HTERT RPE-1 (cell line): ENCODE data around the gene INS.

Experiments used
- in situ Hi-C: fragments of 300-500 bp; cut with MboI; formaldehyde crosslinking; loops from 4 replicates; pipeline ENCODE4 v1.14.3; 2020; ENCODE audit warnings: low sequenced_read_pairs

The INS gene

DNA sequence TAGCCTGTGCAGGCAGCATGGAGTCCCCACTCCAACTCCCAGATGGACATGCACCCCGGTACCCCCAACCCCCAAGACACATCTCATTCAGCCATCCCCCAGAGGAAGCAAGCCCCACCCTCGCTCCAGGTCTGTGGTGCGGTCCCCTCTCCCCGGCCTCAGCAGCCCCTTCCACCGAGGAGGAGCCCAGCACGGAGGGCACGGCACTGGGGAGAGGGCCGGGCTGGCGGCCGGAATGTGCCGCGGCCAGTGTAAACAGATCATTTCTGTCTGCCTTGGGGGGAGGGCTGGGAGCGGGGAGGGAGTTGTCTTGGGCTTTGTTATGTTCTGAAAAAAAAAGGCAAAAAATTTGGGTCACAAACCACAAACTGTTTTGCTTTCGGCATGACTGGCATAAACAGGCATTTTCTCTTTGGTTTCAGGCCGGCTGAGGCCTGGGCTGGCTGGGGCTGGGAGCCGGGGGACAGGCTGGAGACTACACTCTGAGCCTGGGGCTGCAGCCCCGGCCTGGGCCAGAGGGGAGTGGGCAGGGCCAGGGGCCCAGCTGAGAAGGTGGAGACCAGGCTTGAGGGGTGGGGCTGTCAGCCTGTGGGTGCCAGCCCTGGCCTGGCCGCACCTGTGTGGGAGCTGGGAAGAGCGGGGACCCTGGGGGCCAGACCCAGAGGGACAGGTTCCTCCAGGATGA lies 38.6 kb downstream of the INS start:
- in situ Hi-C loops = no loop called here

DNA sequence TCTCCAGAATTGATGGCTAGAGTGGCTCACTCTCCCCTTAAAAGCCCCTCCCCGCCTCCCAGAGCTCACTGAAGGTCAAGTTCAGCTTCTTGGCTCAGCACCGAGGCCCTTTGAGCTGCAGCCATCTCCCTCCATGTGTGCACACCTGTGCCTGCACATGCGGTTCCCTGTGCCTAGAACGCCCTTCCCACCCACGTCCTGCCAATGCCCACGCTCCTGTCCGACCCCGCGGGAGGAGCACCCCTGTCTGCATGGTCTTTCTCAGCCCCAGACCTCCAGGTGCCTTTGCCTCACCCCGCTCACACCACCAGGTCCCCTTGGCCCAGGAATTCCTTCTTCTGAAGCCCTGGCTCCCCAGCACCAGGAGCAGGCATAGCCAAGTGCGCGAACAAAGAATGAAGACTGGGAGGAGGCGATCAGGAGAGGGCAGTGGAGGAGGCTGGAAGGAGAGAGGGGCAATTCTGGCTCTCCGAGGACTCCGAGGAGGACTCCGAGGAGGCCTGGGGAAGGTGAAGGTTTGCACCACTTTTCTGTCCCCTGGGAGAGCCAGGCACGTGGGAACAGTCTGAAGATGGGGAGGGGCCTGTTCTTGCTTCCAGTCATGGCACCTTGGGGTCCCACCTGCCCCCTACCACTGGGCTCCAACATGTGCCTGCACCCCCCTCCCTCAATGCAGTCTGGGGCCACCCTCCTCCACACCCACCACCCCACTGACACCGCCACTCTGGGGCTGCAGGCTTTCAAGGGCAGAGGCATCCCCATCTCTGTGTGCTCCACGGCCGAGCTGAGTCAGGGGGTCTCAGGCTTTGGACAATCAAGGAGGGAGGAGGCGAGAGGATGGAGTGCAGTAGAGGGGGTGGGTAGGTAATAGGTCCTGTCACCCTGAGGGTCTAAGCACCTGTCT lies 39.5 kb downstream of the INS start:
- in situ Hi-C loops = no loop called here

DNA sequence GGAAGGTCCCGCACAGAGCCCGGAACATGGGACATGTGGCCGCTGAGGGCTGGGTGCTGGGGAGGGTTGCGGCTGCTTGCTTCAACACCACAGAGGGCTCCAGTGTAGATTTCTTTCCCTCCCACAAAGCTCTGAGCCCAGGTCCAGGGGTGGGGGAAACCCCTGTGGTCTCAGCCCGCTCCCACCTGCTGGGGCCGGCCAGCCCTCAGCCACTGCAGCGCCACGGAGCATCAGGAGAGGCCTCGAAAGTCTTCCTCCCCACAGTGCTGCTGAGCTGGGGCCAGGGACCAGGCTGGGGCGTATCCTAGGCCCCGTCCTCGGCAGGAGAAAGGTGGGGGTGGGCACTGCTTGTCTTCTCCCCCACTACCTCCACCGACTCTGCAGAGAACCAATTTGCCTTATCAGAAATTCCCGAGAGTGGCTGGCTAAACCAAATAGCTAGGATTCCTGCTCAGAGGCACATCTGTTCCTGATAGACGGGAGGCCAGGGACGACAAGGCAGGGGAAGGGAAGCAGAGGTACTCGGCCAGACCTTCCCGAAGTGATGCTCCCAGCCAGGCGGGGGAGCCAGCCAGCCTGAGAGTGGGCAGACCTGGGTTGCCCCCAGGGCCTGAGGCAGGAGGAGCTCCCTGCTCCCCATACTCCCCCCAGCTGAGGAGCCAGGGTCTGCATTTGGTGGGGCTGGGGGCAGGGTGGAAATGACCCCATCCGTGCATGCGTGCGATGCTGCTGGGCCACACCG lies 40.5 kb downstream of the INS start:
- in situ Hi-C loops = no loop called here

DNA sequence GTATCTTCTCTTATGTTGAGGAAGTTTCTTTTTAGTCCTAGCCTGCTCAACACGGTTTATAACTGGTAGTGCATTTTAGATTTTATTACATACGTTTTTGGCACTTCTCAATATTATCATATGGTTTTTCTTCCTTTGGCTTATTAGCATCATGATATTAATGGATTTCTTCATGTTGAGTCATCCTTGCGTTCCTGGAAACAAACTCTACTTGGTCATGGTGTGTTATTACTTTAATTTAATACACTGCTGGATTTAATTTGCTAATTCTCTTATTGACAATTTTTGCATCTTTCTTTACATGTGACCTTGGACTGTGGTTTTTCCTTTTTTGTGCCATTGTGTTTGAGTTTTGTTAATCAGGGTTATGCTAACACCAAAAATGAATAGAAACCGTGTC lies 42.3 kb downstream of the INS start:
- in situ Hi-C loops = no loop called here

DNA sequence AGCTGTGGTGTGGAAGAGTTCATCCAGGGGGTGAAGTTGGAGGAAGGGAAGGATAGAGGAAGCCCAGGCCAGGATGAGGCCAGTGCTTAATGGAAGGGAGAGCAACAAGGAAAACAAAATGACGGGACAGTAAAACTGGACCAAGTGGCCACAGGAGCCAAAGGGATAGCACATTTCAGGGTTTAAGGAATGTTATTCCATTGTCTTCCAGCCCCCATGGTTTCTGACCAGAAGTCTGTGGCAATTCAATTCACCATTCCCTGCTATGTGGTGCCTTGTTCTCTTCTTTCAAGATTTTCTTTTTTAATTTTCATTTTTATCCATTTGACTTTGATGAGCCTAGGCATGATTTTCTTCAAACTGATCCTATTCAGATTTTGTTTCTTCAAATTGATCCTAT lies 44.3 kb downstream of the INS start:
- in situ Hi-C loops = no loop called here

DNA sequence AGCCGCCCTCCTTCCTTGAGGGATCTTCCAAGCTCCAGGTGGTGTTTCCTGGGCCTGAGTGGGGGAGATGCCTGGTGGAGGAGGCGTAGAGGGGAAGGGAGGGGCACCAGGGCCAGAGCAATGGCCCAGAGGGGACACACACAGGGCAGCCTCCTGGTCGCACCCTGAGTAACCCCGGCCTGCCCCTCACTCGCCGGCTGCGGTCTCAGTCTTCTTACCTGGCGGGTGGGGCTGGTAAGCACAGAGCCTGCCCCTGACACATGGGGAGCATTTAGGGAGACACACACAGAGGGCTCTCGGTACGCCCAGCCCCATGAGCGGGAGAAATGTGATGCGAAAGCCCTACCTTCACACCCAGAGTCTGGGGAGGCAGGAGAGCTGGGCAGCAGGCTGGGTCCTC lies 45.7 kb downstream of the INS start:
- in situ Hi-C loops = no loop called here

DNA sequence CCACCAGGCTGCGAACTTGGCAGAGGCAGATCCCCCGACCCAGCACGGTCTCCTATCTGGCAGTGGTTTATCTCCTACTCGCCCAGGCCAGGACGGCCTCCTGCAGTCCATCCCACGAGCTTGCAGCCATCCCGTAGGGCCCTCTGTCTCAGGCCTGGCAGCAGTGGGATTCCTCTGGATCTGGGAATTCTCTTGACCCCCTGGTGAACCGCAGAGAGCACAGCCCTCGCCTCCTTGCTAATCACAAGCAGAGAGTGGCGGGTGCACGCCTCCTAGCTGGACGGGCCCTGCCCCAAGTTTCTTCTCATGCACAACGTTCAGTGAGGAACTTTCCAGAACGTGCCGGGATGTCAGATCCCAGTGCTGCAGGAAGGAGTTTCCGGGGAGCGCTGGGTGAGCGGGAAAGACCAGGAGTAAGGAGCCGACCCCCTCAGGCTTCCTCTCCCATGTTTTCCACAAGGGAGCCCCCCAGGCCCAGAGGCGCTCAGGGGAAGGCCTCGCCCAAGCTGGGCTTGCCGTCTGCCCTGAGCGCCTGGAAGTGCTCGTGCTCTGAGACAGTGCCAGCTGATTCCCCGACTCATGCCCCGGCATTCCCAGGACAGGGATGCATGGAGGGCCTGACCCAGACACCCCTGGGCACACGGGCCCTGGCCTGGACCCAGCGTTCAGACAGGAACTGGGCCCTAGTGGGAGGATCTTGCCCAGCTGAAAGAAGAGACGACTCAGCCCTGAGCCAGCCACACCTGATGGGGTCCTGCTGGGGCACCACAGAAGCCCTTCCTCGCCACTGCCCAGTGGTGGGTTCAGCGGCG lies 46.4 kb downstream of the INS start:
- in situ Hi-C loops = no loop called here

DNA sequence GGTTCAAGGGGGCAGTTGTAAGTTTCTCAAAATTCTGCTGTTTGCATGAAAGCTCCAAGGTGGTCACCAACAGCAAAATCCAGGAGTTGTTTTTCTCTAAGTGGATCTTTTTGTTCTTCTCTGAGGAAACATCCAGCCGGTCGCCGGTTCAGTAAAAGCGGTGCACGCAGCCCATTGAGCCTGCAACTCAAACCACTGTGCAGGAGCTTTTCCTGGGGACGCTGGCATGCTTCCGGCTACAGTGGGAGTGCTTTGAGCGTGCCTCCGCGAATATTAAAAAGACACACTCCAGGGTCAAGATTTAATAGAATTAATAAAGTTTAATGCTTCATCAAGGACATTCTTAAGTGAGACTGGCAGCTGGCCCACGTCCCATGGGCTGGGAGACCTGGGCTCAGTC lies 47.2 kb downstream of the INS start:
- in situ Hi-C loops = no loop called here

DNA sequence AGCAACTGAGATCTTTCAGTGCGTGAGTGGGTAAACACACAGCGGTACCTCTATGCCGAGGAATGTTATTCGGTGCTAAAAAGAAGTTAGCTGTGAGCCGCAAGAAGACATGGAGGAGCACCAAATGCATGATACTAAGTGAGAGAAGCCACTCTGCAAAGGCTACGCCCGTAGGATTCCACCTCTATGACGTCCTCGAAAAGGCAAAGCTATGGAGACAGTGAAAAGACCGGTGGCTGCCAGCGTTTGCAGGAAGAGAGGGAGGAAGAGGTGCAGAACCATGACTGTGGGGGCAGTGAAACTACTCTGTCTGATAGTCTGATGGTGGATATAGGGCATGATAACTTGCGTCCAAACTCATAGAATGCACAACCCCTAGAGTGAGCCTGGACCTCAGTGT lies 50.5 kb downstream of the INS start:
- in situ Hi-C loops = no loop called here
